ENCODE data around the gene TESMIN.

DNA sequence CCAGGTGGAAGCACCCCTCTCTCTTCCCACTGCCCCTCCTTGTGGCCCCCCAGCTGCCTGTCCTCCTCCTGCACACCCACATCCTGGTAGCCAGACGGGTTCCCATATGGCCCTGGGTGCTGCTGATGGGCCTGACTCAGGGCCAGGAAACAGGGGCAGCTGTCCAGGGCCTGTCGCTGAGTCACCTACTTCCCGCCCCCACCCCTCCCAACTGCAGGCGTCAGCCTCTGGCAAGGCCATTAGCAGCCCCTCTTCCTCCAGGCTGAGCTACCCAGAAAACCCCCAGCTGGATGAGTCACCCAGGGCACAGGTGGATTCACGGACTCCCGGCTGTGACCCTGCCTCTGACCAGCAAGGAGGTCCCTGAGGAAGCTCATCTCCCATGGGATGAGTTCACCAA is 73.9 kb downstream of the TESMIN start:
- TF ChIP-seq GTF3A (CRISPR knock-in tag; conservative IDR thresholded peaks at IDR 0.05) (no peak), MYC (CRISPR knock-in tag; IDR thresholded peaks at IDR 0.05; ENCODE audit: borderline replicate concordance) (no peak), FOXM1 (CRISPR knock-in tag; IDR thresholded peaks at IDR 0.05) (no peak), ARNT (IDR thresholded peaks at IDR 0.05) (no peak), ZNF251 (CRISPR knock-in tag; IDR thresholded peaks at IDR 0.05) (no peak), ZNF747 (CRISPR knock-in tag; IDR thresholded peaks at IDR 0.05; ENCODE audit: borderline replicate concordance) (no peak), MAFK (conservative IDR thresholded peaks at IDR 0.05 in 1 of 2, IDR thresholded peaks at IDR 0.05 in 1 of 2; ENCODE audit: low read length in 2 of 2) (no peak)
- TF ChIP-seq, protein P1, sequence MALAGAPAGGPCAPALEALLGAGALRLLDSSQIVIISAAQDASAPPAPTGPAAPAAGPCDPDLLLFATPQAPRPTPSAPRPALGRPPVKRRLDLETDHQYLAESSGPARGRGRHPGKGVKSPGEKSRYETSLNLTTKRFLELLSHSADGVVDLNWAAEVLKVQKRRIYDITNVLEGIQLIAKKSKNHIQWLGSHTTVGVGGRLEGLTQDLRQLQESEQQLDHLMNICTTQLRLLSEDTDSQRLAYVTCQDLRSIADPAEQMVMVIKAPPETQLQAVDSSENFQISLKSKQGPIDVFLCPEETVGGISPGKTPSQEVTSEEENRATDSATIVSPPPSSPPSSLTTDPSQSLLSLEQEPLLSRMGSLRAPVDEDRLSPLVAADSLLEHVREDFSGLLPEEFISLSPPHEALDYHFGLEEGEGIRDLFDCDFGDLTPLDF (CRISPR knock-in tag; IDR thresholded peaks at IDR 0.05), result no peak

Measured in HepG2 (cell line).